Peyer's patch (tissue), 4 donors: ENCODE results near the gene SLC23A2.

Experiments used
- CTCF ChIP-seq, 6 experiments: fragments of 450-650 bp in 4 of 6; fragments of 200-600 bp in 2 of 6; sonication (generic) in 1 of 6; IDR thresholded peaks; one replicate each; pipeline ENCODE4 v1.5.1; 2017 to 2019; ENCODE audit warnings: antibody characterized with exemption in 6 of 6, mild to moderate bottlenecking in 3 of 6, moderate library complexity in 1 of 6
- POLR2A ChIP-seq, 2 donors: fragments of 450-650 bp; IDR thresholded peaks; one replicate each; pipeline ENCODE4 v1.5.1; 2017; ENCODE audit warnings: antibody characterized with exemption in 2 of 2, mild to moderate bottlenecking in 2 of 2, moderate library complexity in 2 of 2

DNA sequence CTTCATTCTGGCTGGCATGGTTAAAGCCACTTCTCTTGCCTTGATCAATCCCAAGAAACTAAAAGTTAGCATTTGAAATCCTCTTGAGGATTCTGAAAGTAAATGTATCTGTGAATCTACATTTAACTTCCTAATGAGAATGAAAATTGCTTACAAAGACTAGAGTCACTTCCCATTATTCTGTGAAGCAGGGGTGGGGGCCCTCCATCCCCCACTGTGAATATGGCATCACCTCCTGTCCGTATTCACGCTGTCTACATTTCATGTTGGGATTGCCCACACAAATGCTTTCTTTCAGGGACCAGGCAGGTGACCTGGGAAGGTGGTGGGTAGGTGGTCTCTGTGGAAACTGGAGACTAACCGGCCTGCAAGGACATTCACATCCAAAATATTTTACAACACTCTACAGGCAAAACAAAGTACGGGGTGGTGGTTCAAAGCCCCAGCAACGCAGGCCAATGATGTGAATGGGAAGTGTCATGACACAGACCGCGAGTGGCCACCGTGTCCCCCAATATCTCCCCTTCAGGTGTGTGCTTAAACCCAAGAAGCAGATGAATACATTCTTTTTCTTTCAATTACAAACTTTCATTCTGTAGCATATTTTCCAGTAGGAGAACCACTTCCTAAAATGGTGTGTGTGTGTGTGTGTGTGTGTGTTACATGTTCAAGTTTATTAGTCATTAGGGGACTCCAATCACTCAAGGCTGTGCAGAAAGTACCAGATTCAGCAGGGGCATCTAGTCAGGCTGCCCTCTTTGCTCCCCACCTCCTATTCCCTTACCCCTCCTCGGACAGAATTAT is 147.4 kb downstream of the SLC23A2 start:
- TF ChIP-seq CTCF (IDR thresholded peaks at IDR 0.05) (no peak), POLR2A (IDR thresholded peaks at IDR 0.05) (no peak)
